Right ventricle myocardium inferior (tissue), 1 donor: ENCODE results near the gene PARN. TPM values are rescaled to one million over a fixed set of nuclear protein-coding genes. Genes with fewer than 3 reads are reported as not detected.
"Not testable (repeated sequence)": the region's sequence is repeated elsewhere in the genome, so short reads cannot be mapped to it uniquely, and the experiment has no call there.

Source experiments
- ATAC-seq: fragments of 200-7000 bp; cut with Tn5 transposase; one replicate; pipeline ENCODE4 v1.9.1; 2020; ENCODE audit warnings: mild to moderate bottlenecking, moderate library complexity
- DNase-seq: peaks from one replicate; pipeline ENCODE4 v3.0.0; 2021; ENCODE audit errors: missing footprints
- intact Hi-C: fragments of 100-400 bp; cut with DNase I; formaldehyde crosslinking; loops from one replicate; pipeline ENCODE4 v1.11.0; 2022
- long read RNA-seq: library from polyadenylated mRNA; unstranded; transcript quantifications from one replicate; pipeline ENCODE4 v2.0.0, GENCODE V29; 2021
- total RNA-seq: library from RNA; stranded (reverse); fragmentation: NEBNext Ultra II Directional; extraction: Animal tissue kit (Norgen Biotek cat#: 25700); gene quantifications from one replicate; pipeline ENCODE4 v1.2.1, GENCODE V29; 2021
- donor health status: DM: no; HTN: yes; CAD: no; lungs with severe emphysema.

The PARN gene, protein sequence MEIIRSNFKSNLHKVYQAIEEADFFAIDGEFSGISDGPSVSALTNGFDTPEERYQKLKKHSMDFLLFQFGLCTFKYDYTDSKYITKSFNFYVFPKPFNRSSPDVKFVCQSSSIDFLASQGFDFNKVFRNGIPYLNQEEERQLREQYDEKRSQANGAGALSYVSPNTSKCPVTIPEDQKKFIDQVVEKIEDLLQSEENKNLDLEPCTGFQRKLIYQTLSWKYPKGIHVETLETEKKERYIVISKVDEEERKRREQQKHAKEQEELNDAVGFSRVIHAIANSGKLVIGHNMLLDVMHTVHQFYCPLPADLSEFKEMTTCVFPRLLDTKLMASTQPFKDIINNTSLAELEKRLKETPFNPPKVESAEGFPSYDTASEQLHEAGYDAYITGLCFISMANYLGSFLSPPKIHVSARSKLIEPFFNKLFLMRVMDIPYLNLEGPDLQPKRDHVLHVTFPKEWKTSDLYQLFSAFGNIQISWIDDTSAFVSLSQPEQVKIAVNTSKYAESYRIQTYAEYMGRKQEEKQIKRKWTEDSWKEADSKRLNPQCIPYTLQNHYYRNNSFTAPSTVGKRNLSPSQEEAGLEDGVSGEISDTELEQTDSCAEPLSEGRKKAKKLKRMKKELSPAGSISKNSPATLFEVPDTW
- 17.2 TPM for total RNA-seq
- long read RNA-seq, transcript PARN-203 (24 exons, 3,078 nt), result major isoform, 6 of 10 reads
- long read RNA-seq, partial matches to known transcripts, result 1 of 10 reads
- long read RNA-seq, other reads (novel, unspliced or antisense), result 3 of 10 reads

DNA sequence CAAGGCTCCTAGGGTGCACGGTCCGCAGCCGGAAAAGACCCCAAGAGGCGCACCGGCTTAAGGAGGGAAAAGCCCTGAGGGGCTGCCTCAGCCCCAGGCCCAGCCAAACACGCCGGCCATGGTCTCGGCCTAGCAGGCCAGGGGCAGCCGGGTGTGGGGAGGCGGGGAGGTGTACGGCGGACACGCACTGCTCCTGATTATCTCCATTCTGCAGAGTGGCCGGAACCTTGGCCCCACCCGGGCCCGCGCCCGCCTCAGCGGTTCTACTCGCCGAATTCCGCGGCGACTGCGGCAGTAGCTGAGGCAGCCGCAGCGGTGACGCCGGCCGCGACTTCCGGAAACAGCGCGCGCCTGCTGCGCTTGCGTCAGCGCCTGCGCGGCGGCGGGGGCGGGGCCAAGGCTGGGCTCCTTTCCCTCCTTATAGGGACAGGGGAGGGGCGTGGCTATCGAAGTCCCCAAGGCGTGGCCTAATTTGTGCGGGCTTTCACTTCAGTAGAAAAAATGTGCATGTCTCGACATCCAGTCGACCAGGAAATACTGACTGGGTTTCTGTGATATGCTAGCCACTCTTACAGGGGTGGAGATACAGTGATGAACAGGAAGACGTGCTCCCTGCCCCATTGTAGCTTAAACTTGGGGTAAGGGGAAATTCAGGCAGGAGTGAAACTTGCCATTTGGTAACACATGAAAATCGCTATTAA, at the start of gene PARN:
Gene PARN (minus strand): TSS at position 342 of the 701 bp plus-strand sequence. CDS start 135 bp downstream, at position 207.
- peak; percentile 97 for DNase-seq
- peak; percentile 85 for ATAC-seq
- intact Hi-C loops, result loop anchor here (10.0 kb wide), 1 partner anchor 705 kb away; the partner anchor contains the start of gene ERCC4

DNA sequence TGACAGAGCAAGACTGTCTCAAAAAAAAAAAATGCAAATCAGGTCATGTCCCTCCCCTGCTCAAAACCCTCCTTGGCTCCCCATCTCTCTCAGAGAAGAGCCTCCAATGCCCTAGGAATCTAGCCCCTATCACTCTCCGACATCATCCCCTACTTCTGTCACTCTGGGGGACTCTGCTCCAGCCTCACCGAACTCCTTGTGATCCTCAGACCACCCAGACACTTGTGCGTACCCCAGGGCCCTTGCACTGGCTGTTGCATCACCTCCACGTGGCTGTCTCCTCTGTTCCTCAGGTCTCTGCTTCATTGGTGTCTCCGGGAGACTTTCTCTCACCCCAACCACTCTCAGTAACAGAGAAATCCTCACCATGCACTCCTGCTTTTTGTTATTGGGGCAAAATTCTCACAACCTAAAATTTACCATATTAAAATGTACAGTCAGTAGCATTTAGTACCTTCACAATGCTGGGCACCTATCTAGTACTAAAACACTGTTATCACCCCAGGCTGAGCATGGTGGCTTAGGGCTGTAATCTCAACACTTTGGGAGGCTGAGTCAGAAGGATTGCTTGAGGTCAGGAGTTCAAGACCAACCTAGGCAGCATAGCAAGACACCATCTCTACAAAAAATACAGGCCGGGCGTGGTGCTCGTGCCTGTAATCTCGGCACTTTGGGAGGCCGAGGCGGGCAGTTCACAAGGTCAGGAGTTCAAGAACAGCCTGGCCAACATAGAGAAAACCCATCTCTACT, 48.9 kb upstream of the PARN start:
- intact Hi-C loops, result no loop called here
- no peak for ATAC-seq
- DNase-seq, result no peak

DNA sequence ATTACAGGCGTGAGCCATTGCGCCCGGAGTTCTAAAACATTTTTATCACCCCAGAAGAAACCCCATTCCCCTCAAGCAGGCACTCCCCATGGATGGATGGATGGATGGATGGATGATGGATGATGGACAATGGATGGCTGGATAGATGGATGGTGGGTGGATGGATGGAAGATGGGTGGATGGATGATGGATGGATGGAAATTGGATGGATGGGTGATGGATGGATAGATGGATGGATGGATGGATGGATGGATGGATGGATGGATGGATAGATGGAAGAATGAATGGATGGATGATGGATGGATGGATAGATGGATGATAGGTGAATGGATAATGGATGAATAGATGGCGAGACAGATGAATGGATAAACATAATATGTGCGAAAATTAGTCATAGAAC, 47.6 kb upstream of the PARN start:
- no peak for ATAC-seq
- intact Hi-C loops, result no loop called here
- no peak for DNase-seq

DNA sequence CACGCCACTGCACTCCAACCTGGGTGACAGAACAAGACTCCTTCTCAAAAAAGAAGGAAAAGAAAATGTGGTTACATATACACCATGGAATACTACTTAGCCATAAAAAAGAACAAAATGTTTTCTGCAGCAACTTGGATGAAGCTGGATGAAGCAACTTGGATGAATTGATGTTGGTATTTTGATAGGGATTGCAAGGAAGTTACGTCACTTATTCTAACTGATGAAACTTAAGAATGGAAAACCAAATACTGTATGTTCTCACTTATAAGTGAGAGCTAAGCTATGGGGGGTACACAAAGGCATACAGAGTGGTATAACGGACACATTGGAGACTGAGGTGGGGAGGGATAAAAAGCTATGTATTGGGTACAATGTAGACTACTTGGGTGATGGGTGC, 46.6 kb upstream of the PARN start:
- ATAC-seq (no peak), DNase-seq (no peak)
- intact Hi-C loops, result no loop called here

DNA sequence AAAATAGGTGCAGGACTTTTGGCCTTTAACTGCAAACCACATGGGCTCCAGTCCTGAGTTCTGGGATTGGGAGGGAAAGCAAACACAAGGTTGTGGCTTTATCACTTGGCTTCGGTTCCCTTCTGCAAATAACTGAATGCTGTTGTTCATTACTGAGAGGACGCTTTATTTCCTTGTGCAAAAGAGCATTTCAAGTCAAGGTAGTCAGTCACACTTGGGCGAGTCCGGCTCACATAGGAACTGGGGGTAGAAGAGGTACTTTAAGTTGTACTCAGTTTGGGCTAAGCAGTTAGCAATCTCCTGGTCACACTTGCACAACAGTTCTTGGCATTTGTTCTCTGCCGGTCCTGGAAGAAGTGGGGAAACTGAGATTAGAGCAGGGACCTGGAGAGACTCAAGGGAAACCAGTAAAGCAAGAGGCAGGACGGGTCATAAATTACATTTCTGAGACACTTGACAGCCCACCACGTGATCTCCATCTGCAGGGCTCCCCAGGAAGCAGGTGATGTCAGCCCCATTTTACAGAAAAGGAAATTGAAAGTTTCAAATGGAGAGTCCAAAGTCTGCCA, 42.4 kb upstream of the PARN start:
- DNase-seq (no peak), ATAC-seq (no peak)
- intact Hi-C loops, result no loop called here

DNA sequence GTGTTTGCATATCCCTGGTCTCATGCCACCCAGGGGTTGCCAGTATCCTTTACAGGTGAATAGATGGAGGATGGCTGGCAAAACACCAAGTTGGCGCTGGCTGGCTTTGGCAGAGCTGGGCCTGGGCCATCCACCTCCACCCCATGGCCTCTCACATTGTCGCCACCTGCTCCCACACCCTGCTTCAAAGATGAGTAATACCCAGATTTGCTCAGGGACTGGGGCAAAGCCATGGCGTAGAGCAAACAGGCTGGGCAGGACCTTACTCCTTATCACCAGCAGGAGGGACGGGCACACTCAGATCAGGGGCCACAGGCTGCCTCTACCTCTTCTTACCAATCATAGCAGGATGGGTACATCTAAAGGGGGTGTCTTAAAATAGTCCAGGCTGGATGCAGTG, 39.7 kb upstream of the PARN start:
- no peak for ATAC-seq
- intact Hi-C loops, result no loop called here
- no peak for DNase-seq

DNA sequence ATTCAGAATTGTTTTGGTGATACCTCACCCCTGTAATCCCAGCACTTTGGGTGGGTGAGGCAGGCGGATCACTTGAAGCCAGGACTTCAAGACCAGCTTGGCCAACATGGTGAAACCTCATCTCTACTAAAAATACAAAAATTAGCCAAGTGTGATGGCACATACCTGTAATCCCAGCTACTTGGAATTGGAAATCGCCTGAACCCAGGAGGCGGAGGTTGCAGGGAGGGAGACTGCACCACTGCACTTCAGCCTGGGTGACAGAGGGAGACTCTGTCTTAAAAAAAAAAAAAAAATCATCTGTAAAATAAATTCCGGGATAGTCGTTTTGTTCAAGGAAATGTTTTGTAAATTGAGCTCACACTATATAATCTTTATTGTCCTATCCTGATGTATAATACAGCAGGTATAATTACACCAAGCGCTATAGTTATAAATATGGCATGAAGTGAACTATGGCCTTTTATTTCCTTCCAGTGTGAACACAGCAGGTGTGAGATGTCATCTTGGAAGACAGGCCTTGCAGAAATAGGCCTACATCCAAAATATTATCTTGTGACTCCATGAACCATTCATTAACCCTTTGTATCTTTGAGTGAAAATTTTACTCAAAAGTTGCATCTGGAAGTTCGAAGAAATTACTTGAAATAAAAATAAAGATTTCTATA, 38.6 kb upstream of the PARN start:
- intact Hi-C loops, result no loop called here
- ATAC-seq (no peak), DNase-seq (no peak)

DNA sequence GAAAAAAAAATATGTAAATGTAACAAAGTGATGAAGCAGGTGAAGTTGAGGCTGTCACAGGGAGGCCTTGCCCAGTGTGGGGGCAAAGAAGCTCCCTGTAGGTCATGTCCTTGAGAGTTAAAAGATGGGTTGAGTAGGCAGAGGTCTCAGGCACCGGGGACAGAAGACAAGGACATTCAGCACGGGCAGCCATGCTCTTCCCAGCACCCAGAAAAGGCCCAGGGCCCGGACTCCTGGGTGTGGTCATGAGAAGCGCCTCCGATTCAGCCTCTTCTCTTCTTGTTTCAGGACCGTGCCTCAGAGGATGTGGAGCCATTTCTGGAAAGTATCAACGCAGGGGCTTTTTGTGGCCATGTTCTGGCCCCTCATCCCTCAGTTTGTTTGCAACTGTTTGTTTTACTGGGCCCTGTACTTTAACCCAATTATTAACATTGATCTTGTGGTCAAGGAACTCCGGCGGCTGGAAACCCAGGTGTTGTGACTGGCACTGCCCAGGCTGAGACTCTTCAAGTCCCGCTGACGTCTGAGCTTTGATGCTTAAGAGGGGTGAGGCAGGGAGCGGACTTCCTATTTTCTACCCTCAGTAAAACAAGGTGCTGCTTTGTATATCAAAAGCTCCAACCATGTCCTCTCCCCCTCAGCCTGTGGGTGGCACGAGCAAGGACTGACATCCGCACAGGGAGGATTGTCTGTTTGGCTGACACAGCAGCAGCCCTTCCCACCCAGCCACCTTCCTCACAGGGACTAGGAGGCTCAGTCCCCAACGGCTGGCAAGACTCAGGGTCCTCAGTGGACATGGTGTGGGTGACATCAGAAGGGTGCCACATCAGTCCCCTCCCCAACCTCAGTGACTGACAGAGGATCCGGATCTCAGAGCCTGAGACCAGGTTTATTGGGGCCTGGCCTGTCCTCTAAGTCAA, 37.5 kb upstream of the PARN start:
- ATAC-seq (no peak), DNase-seq (no peak)
- intact Hi-C loops, result no loop called here

DNA sequence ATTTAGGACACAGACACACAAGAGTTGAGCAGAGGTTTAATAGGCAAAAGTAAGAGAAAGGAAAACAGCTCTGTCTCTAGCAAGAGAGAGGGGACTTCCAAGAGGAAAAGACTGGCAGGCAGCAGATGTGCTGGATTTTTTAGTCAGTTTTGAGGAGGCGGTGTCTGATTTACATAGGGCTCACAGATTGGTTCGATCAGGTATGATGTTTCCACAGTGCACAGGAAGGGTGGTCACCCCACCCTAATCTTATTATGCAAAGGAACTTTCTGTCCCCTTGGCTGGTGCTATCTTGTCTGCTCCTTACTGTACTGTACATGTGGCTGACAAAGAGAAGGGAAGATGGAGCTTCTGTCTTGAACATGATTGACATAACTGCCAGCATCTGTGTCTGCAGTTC, 28.0 kb upstream of the PARN start:
- intact Hi-C loops, result no loop called here
- no peak for DNase-seq
- ATAC-seq, result no peak

DNA sequence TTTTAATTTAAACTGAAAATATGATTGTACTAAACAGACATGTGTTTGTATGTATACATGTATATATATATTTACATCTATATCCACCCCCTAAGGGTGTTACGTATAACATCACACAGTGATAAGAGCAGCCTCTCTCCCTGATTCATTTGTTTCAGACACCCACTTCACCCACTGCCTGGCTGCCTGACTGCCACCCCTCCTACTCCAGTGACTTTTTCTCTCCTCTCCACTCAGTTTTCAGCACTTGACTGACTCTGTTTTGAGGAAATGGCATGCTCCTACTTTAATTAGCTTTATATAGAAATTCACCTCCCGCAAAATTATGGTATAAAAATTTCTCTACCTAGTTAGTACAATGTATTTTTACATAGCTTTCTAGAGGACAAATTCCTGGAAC, 22.7 kb upstream of the PARN start:
- DNase-seq (no peak), ATAC-seq (no peak)
- intact Hi-C loops, result no loop called here

DNA sequence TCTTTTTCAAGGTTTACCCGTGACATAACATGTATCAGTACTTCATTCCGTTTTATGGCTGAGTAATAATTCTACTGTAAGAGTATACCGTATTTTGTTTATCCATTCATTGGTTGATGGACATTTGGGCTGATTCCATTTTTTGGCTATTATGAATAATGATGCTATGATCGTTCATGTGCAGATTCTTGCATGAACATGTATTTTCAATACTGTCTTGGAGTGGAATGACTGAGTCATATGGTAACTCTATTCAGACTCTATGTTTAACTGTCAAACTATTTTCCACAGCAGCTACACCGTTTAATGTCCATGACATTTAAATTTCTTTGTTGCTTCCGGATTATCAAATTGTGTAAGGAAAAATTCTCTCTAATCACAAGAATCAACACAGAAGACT, 20.6 kb upstream of the PARN start:
- ATAC-seq, result no peak
- no peak for DNase-seq
- intact Hi-C loops, result no loop called here

DNA sequence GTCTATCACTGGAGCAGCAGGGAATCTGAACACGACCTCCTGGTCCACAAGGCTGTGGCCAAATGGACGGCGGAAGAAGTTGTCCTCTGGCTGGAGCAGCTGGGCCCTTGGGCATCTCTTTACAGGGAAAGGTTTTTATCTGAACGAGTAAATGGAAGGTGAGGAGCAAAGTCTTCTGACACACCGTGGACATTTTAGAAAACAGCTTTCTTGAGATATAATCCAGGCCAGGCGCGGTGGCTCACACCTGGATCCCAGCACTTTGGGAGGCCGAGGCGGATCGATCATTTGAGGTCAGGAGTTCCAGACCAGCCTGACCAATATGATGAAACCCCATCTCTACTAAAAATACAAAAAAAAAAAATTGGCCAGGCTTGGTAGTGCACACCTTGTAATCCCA, 19.8 kb upstream of the PARN start:
- ATAC-seq (no peak), DNase-seq (no peak)
- intact Hi-C loops, result no loop called here

DNA sequence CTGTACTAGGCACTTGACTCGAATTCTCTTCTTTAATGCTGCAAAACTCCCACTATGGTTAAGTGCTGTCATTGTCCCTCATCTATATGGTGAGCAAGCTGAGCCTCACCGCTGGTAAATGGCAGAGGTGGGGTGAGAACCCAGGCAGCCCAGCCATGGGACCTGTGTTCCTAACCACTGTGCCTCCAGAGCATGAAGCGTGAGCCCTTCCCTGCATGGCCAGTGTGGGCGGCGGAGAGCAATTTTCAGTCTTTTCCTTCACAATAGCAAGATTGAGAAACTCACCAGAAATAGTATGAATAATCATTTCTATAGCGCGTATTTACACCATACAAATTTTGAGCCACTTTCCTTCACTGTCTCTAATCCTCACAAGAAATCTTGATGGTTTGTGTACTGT, 11.9 kb upstream of the PARN start:
- intact Hi-C loops, result no loop called here
- ATAC-seq (no peak), DNase-seq (no peak)

DNA sequence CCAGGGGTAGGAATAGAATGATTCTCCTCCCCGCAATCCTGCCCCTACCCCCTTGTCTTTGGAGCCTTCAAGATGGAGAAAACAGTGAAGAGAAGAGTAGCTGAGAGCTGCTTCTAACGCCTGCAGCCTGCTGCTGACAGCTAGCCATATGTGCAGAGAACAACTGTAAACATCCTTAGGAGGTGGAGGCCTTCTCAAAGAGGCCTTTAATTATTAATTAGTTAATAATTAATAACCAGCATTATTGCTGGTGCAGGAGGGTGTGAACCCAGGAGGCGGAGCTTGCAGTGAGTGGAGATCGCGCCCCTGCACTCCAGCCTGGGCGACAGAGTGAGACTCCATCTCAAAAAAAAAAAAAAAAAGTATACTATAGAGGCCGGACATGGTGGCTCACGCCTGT, 11.1 kb upstream of the PARN start:
- no peak for ATAC-seq
- intact Hi-C loops, result no loop called here

DNA sequence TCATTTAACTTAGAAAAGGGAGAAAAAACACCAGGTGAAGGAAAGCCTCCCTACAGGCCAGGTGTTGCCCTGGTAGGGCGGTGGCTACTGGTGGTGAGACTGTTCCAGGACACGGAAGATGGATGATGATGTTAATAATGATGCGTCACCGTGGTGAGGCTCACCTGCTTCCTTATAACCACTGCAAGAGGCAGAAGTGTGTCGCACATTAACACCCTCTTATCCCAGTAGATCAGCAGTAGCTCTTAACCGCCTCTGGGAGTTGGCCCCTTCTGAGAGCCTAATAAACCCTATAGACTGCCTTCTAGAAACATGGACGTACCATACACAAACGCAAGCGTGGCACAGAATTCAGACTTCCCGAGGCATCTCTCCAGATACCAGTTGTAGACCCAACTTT, 10.5 kb upstream of the PARN start:
- no peak for ATAC-seq
- intact Hi-C loops, result no loop called here
- DNase-seq, result no peak

More for the DNA sequence above, 11.1 kb upstream of the PARN start:
- DNase-seq, result no peak

DNA sequence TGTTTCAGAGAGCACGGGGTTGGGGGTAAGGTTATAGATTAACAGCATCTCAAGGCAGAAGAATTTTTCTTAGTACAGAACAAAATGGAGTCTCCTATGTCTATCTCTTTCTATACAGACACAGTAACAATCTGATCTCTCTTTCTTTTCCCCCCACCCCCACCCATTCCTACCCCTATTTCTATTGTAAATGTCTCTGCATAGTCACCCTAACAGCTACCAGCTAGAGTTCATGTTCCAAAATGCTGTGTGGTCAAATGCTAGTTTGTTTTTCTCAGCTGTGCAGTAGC, 6.8 kb upstream of the PARN start:
- DNase-seq, ATAC-seq: not testable (repeated sequence)
- intact Hi-C loops, result loop anchor here (10.0 kb wide), 1 partner anchor 712 kb away; the partner anchor contains the start of gene ERCC4
